ENCODE measurements around the gene MYO1D. TPM values are rescaled to one million over a fixed set of nuclear protein-coding genes. Genes with fewer than 3 reads are reported as not detected.

The MYO1D gene
- total RNA-seq, 1 donor: 160 TPM

DNA sequence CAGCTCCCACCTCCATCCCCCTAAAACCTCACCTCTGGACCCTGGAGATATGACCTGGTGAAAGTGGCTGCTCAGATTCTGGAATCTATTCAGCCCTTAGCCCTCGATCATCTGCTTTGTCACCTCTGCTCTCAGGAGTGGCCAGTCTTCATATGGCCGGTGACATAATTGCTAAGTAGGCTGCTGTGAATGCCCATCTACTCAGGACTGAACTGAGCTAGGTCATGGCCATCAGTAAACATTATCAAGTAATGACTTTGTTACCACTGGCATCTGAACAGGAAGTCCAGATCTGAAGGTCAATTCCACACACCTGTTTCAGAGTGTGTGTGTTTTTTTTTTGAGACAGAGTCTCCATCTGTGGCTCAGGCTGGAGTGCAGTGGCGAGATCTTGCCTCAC is 311.5 kb downstream of the MYO1D start:
- no peaks in the 10 kb centered on the region for H4K20me1 ChIP-seq (ENCODE audit: insufficient read depth, low read length)
- no peak for DNase-seq (ENCODE audit: insufficient read length, low spot score, missing footprints)
- no peaks in the 10 kb centered on the region for H3K27me3 ChIP-seq (ENCODE audit: insufficient read depth, low read length)
- H3K79me2 ChIP-seq (ENCODE audit: insufficient read depth, low read length): no peaks in the 10 kb centered on the region
- no peak overlapping the region for H3K4me3 ChIP-seq (ENCODE audit: insufficient read depth, low read length)
- H2AFZ ChIP-seq (ENCODE audit: low read length): no peak overlapping the region
- no peak overlapping the region for H3K27ac ChIP-seq (ENCODE audit: low read depth, low read length)
- H3K4me1 ChIP-seq (ENCODE audit: insufficient read depth, low read length): peaks cover 9% of the 10 kb centered on the region
- TF ChIP-seq, protein P1, sequence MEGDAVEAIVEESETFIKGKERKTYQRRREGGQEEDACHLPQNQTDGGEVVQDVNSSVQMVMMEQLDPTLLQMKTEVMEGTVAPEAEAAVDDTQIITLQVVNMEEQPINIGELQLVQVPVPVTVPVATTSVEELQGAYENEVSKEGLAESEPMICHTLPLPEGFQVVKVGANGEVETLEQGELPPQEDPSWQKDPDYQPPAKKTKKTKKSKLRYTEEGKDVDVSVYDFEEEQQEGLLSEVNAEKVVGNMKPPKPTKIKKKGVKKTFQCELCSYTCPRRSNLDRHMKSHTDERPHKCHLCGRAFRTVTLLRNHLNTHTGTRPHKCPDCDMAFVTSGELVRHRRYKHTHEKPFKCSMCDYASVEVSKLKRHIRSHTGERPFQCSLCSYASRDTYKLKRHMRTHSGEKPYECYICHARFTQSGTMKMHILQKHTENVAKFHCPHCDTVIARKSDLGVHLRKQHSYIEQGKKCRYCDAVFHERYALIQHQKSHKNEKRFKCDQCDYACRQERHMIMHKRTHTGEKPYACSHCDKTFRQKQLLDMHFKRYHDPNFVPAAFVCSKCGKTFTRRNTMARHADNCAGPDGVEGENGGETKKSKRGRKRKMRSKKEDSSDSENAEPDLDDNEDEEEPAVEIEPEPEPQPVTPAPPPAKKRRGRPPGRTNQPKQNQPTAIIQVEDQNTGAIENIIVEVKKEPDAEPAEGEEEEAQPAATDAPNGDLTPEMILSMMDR (IDR thresholded peaks at IDR 0.05; ENCODE audit: extremely low read depth, low read depth, low read length): no peak
- H3K36me3 ChIP-seq (ENCODE audit: insufficient read depth, low read length): no peaks in the 10 kb centered on the region
- H3K4me2 ChIP-seq (ENCODE audit: insufficient read depth, low read length): no peak overlapping the region
- no peaks in the 10 kb centered on the region for H3K9me3 ChIP-seq (ENCODE audit: low read depth, low read length)

DNA sequence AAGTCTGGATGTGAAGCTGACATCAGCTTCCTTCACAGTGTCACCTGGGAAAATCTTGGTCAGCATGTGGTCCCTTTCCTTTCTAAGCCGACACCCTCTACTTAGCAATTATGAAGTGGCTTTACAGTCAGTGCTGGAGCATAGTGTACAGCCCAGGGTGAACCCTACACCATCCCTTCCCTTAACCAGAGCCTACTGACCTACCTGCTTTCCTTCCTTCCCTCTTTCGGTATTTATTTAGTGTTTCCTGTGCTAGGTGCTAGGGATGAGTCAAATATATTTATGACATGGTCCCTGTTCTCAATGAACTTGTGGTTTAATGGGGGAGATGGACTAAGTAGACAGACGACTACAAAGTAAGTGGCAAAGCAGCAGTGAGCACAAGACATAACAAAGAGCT is 312.6 kb downstream of the MYO1D start:
- Histone ChIP-seq H3K36me3 (ENCODE audit: insufficient read depth, low read length) (no peaks in the 10 kb centered on the region), H3K4me1 (ENCODE audit: insufficient read depth, low read length) (peaks cover 2% of the 10 kb centered on the region), H3K4me2 (ENCODE audit: insufficient read depth, low read length) (no peak overlapping the region), H3K4me3 (ENCODE audit: insufficient read depth, low read length) (no peak overlapping the region), H3K79me2 (ENCODE audit: insufficient read depth, low read length) (no peaks in the 10 kb centered on the region), H3K9me3 (ENCODE audit: low read depth, low read length) (no peaks in the 10 kb centered on the region), H3K27ac (ENCODE audit: low read depth, low read length) (no peak overlapping the region), H4K20me1 (ENCODE audit: insufficient read depth, low read length) (no peaks in the 10 kb centered on the region), H3K27me3 (ENCODE audit: insufficient read depth, low read length) (no peaks in the 10 kb centered on the region), H2AFZ (ENCODE audit: low read length) (no peak overlapping the region)
- DNase-seq (ENCODE audit: insufficient read length, low spot score, missing footprints): no peak
- TF ChIP-seq, protein P1 (IDR thresholded peaks at IDR 0.05; ENCODE audit: extremely low read depth, low read depth, low read length): no peak

DNA sequence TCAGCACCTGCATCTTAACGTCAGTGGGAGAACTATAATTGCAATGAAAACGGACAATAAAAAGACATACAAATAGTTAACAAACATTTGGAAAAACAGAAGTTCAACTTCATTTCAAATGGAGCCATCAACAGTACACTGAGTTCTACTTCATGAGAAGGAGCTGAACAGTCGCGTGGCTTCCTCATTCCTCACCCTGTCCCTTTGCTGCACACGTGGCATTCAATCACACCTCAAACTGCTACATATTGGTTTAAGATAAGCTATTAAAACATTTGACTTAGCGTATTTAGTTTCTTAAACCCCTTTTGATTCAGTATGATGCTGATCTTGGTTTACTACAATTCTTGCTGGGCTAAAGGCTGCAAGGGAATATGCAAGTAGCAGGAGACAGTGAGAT is 313.3 kb downstream of the MYO1D start:
- H4K20me1 ChIP-seq (ENCODE audit: insufficient read depth, low read length): no peaks in the 10 kb centered on the region
- no peaks in the 10 kb centered on the region for H3K36me3 ChIP-seq (ENCODE audit: insufficient read depth, low read length)
- no peaks in the 10 kb centered on the region for H3K4me1 ChIP-seq (ENCODE audit: insufficient read depth, low read length)
- no peaks in the 10 kb centered on the region for H3K79me2 ChIP-seq (ENCODE audit: insufficient read depth, low read length)
- no peaks in the 10 kb centered on the region for H3K9me3 ChIP-seq (ENCODE audit: low read depth, low read length)
- H3K27ac ChIP-seq (ENCODE audit: low read depth, low read length): no peak overlapping the region
- TF ChIP-seq, protein P1 (IDR thresholded peaks at IDR 0.05; ENCODE audit: extremely low read depth, low read depth, low read length): no peak
- H3K27me3 ChIP-seq (ENCODE audit: insufficient read depth, low read length): no peaks in the 10 kb centered on the region
- DNase-seq (ENCODE audit: insufficient read length, low spot score, missing footprints): no peak
- H3K4me2 ChIP-seq (ENCODE audit: insufficient read depth, low read length): no peak overlapping the region
- no peak overlapping the region for H2AFZ ChIP-seq (ENCODE audit: low read length)
- H3K4me3 ChIP-seq (ENCODE audit: insufficient read depth, low read length): no peak overlapping the region

DNA sequence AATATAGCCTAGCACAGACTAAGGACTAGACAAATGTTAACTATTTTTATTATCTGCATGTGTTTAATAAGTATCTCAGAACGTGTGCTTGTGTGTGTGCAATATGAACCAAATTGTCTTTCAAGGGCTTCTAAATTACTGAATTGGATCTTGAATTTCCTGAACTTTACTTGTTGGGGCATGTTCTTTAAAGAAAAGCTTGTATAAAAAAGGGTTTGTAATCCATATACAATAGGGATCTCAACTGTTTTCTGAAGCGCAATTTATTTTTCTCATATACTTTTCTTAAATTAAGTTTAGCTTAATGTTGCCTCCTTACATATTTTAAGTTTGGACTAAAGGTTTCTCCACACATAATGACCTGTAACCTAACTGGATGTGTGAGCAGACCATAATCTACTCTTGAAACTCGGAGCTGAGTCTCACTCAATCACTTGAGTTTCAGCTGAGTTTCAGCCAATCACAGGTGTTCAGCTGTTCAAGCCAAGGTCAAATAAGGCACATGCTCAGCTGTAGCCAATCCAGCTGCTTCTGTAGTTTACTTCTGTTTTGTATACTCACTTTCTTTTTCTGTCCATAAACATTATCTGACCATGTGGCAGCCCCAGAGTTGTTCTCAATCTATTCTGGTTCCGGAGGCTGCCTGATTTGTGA is 317.8 kb downstream of the MYO1D start:
- Histone ChIP-seq H2AFZ (ENCODE audit: low read length) (no peak overlapping the region), H3K36me3 (ENCODE audit: insufficient read depth, low read length) (no peaks in the 10 kb centered on the region), H3K79me2 (ENCODE audit: insufficient read depth, low read length) (no peaks in the 10 kb centered on the region), H3K4me2 (ENCODE audit: insufficient read depth, low read length) (no peak overlapping the region), H3K9me3 (ENCODE audit: low read depth, low read length) (no peaks in the 10 kb centered on the region), H3K27ac (ENCODE audit: low read depth, low read length) (no peak overlapping the region), H3K4me3 (ENCODE audit: insufficient read depth, low read length) (no peak overlapping the region), H4K20me1 (ENCODE audit: insufficient read depth, low read length) (no peaks in the 10 kb centered on the region), H3K27me3 (ENCODE audit: insufficient read depth, low read length) (no peaks in the 10 kb centered on the region), H3K4me1 (ENCODE audit: insufficient read depth, low read length) (no peaks in the 10 kb centered on the region)
- DNase-seq (ENCODE audit: insufficient read length, low spot score, missing footprints): no peak
- TF ChIP-seq, protein P1 (IDR thresholded peaks at IDR 0.05; ENCODE audit: extremely low read depth, low read depth, low read length): no peak

Data from osteoblast (primary cell).